ENCODE measurements around the gene CACNB2. TPM values are rescaled to one million over a fixed set of nuclear protein-coding genes. Genes with fewer than 3 reads are reported as not detected.
"Not testable (repeated sequence)": the region's sequence is repeated elsewhere in the genome, so short reads cannot be mapped to it uniquely, and the experiment has no call there.

CACNB2 gene
- total RNA-seq, 4 donors from 2014 or later, result 73.5 to 108 (median 87.2) TPM

DNA sequence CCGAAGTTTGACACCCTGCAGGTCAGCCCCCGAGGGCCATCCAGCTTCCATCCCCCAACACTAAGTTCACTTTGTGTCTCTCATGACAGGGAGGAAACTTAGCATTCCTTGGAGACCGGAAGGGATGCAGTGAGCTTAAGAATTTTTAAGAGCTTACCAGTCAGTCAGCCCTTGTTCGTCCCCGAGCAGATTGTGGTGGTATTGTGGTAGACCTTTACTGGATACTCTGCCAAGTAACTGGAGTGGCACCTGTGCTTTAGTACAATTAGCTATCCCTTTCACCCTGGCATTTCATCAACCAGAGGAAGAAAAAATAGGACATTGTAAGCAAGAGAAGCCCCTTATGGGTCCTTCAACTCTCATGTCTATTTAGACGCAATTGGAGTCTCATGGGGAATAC lies 436.4 kb downstream of the CACNB2 start:
- no peak overlapping the region for H3K27ac ChIP-seq (replicated peaks in 1 of 4)
- no peaks in the 10 kb centered on the region for H3K9me3 ChIP-seq
- H3K4me1 ChIP-seq, result no peaks in the 10 kb centered on the region
- WGBS, result over 99% methylated on average over 6 of the region's 6 CpGs
- H3K36me3 ChIP-seq, result peaks cover 6 to 34% (median 19%) of the 10 kb centered on the region in 4 donors
- DNase-seq (ENCODE audit: extremely low spot score), result no peak
- intact Hi-C loops (cut with DNase I), result no loop called here
- H3K27me3 ChIP-seq, result no peaks in the 10 kb centered on the region
- TF ChIP-seq, protein P1, sequence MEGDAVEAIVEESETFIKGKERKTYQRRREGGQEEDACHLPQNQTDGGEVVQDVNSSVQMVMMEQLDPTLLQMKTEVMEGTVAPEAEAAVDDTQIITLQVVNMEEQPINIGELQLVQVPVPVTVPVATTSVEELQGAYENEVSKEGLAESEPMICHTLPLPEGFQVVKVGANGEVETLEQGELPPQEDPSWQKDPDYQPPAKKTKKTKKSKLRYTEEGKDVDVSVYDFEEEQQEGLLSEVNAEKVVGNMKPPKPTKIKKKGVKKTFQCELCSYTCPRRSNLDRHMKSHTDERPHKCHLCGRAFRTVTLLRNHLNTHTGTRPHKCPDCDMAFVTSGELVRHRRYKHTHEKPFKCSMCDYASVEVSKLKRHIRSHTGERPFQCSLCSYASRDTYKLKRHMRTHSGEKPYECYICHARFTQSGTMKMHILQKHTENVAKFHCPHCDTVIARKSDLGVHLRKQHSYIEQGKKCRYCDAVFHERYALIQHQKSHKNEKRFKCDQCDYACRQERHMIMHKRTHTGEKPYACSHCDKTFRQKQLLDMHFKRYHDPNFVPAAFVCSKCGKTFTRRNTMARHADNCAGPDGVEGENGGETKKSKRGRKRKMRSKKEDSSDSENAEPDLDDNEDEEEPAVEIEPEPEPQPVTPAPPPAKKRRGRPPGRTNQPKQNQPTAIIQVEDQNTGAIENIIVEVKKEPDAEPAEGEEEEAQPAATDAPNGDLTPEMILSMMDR (IDR thresholded peaks at IDR 0.05), result no peak
- TF ChIP-seq POLR2A (IDR thresholded peaks at IDR 0.05; ENCODE audit: low read depth), result no peak
- no peak for TF ChIP-seq EP300 (IDR thresholded peaks at IDR 0.05)
- no peak for TF ChIP-seq POLR2AphosphoS5 (IDR thresholded peaks at IDR 0.05)
- H3K4me3 ChIP-seq, result no peak overlapping the region

GRCh38 chr10:18577823-18578685 lies 437.8 kb downstream of the CACNB2 start:
- TF ChIP-seq, protein P1 (IDR thresholded peaks at IDR 0.05), result no peak
- no peak for TF ChIP-seq POLR2AphosphoS5 (IDR thresholded peaks at IDR 0.05)
- no peak for TF ChIP-seq POLR2A (IDR thresholded peaks at IDR 0.05; ENCODE audit: low read depth)
- TF ChIP-seq EP300 (IDR thresholded peaks at IDR 0.05), result no peak
- no peak overlapping the region for H3K4me3 ChIP-seq
- intact Hi-C loops (cut with DNase I), result no loop called here
- no peaks in the 10 kb centered on the region for H3K4me1 ChIP-seq
- no peak for DNase-seq (ENCODE audit: extremely low spot score)
- H3K9me3 ChIP-seq, result no peaks in the 10 kb centered on the region
- WGBS, result 89% methylated on average over 15 of the region's 15 CpGs
- no peak overlapping the region for H3K27ac ChIP-seq (replicated peaks in 1 of 4)
- peaks cover 6 to 47% (median 22%) of the 10 kb centered on the region in 4 donors for H3K36me3 ChIP-seq
- H3K27me3 ChIP-seq, result no peaks in the 10 kb centered on the region

GRCh38 chr10:18582803-18583202 lies 442.6 kb downstream of the CACNB2 start:
- H3K27me3 ChIP-seq, result no peaks in the 10 kb centered on the region
- no peak overlapping the region for H3K4me3 ChIP-seq
- TF ChIP-seq EP300 (IDR thresholded peaks at IDR 0.05), result no peak
- TF ChIP-seq POLR2AphosphoS5 (IDR thresholded peaks at IDR 0.05), result no peak
- TF ChIP-seq POLR2A (IDR thresholded peaks at IDR 0.05; ENCODE audit: low read depth), result no peak
- TF ChIP-seq, protein P1 (IDR thresholded peaks at IDR 0.05), result no peak
- WGBS, result 72% methylated on average over 3 of the region's 3 CpGs
- H3K4me1 ChIP-seq, result no peaks in the 10 kb centered on the region
- intact Hi-C loops (cut with DNase I), result no loop called here
- no peak overlapping the region for H3K27ac ChIP-seq (replicated peaks in 1 of 4)
- peaks cover 6 to 59% (median 29%) of the 10 kb centered on the region in 4 donors for H3K36me3 ChIP-seq
- H3K9me3 ChIP-seq, result no peaks in the 10 kb centered on the region
- DNase-seq (ENCODE audit: extremely low spot score), result no peak

DNA sequence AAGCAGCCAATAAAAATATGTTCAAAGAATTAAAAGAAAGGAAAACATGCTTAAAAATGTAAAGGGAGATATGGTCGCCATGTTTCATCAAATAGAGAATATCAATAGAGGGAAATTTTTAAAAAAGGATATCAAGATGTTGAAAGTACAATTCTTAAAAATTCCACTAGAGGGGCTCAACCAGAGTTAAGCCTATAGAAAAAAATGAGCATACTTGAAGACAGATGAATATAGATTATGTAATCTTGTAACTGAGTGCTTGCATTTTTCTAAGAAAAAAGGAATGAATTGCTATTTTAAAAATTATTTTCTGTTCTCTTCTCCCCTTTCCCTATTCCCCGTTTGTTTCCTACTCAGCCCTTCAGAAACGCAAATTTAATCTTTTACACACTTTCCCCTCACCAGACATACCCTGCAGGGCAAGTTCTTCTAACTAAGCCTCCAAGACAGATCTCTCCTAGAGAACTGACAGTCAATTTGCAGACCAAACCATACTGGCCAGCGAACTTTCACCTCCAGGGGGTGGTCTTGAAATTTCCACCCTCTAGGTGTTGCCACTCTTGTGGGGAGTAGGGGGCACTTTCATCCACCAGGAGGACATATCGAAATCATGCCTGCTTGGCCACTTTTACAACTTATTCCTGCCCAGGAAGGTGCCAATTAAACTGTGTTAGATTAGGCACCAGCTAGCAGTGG lies 443.5 kb downstream of the CACNB2 start:
- no peaks in the 10 kb centered on the region for H3K4me1 ChIP-seq
- no peak for DNase-seq (ENCODE audit: extremely low spot score)
- TF ChIP-seq EP300 (IDR thresholded peaks at IDR 0.05), result no peak
- TF ChIP-seq, protein P1 (IDR thresholded peaks at IDR 0.05), result peak in 1 of 3 experiments; percentile 18
- no peaks in the 10 kb centered on the region for H3K9me3 ChIP-seq
- H3K27me3 ChIP-seq, result no peaks in the 10 kb centered on the region
- intact Hi-C loops (cut with DNase I), result no loop called here
- no peak overlapping the region for H3K27ac ChIP-seq (replicated peaks in 1 of 4)
- peaks cover 6 to 58% (median 33%) of the 10 kb centered on the region in 4 donors for H3K36me3 ChIP-seq
- WGBS, result 71% methylated on average over 5 of the region's 5 CpGs
- H3K4me3 ChIP-seq, result no peak overlapping the region

- H3K27ac ChIP-seq (replicated peaks in 1 of 4); intact Hi-C loops (cut with DNase I); H3K9me3 ChIP-seq; H3K4me1 ChIP-seq; H3K4me3 ChIP-seq; DNase-seq (ENCODE audit: extremely low spot score); H3K27me3 ChIP-seq: not testable (repeated sequence)
- WGBS, result 99% methylated on average over 10 of the region's 10 CpGs
- peaks cover 0 to 36% (median 15%) of the 10 kb centered on the region in 4 donors for H3K36me3 ChIP-seq
These were observed 446.4 kb downstream of the CACNB2 start for GRCh38 chr10:18586637-18587036.

- H3K4me1 ChIP-seq; DNase-seq (ENCODE audit: extremely low spot score); H3K4me3 ChIP-seq; intact Hi-C loops (cut with DNase I); H3K27ac ChIP-seq (replicated peaks in 1 of 4); H3K9me3 ChIP-seq; H3K27me3 ChIP-seq: not testable (repeated sequence)
- peaks cover 0 to 29% (median 11%) of the 10 kb centered on the region in 4 donors for H3K36me3 ChIP-seq
- 100% methylated on average over 1 of the region's 1 CpG for WGBS
These were observed 450.9 kb downstream of the CACNB2 start for GRCh38 chr10:18591141-18591540.

Data from esophagus muscularis mucosa (tissue), 4 donors.